Transverse colon (tissue), 4 donors: Measurements from ENCODE around the gene LYZL2. TPM values are rescaled to one million over a fixed set of nuclear protein-coding genes. Genes with fewer than 3 reads are reported as not detected.

ENCODE experiments used
- DNase-seq: peaks from one replicate; pipeline ENCODE4 v3.0.0-alpha.2; 2019
- H3K27ac ChIP-seq, 4 donors: fragments of 200-600 bp; sonication (generic); 2 replicates each; pipeline ENCODE4 v1.5.1; 2016 to 2018; ENCODE audit warnings: inconsistent platforms in 4 of 4
- H3K27me3 ChIP-seq: fragments of 200-600 bp; sonication (generic); 2 replicates; pipeline ENCODE4 v1.5.1; 2017; ENCODE audit warnings: inconsistent platforms
- H3K36me3 ChIP-seq, 4 donors: fragments of 200-600 bp; sonication (generic); 2 replicates each; pipeline ENCODE4 v1.5.1; 2017 to 2019; ENCODE audit warnings: inconsistent platforms in 4 of 4
- H3K4me1 ChIP-seq, 4 donors: fragments of 200-600 bp; sonication (generic); 2 replicates each; pipeline ENCODE4 v1.5.1; 2017 to 2020; ENCODE audit warnings: inconsistent platforms in 4 of 4
- H3K4me3 ChIP-seq, 4 donors: fragments of 200-600 bp; sonication (generic); 1 replicate in 1 of 4; 2 replicates in 3 of 4; pipeline versions ENCODE4 v1.5.1 to v1.6.1; 2017 to 2019; ENCODE audit warnings: inconsistent platforms in 4 of 4
- H3K9me3 ChIP-seq, 2 donors: fragments of 200-600 bp; sonication (generic); 2 replicates each; pipeline ENCODE4 v1.5.1; 2017 to 2019; ENCODE audit warnings: inconsistent platforms in 2 of 2
- EP300 ChIP-seq: sonication (generic); formaldehyde crosslinking; IDR thresholded peaks from one replicate; pipeline ENCODE4 v1.6.1; 2017; ENCODE audit warnings: antibody characterized with exemption, low read depth
- POLR2A ChIP-seq: fragments of 450-650 bp; IDR thresholded peaks from one replicate; pipeline ENCODE4 v1.6.1; 2016; ENCODE audit warnings: antibody characterized with exemption, mild to moderate bottlenecking, moderate library complexity
- POLR2AphosphoS5 ChIP-seq, 3 donors: sonication (generic); formaldehyde crosslinking; IDR thresholded peaks; one replicate each; pipeline ENCODE4 v1.6.1; 2016; ENCODE audit warnings: antibody characterized with exemption in 3 of 3
- WGBS, 2 donors: methylation state at CpG; one replicate each; pipeline ENCODE4 v1.1.5; 2018; ENCODE audit warnings: low coverage in 1 of 2; 5-methylcytosine and 5-hydroxymethylcytosine counted together
- in situ Hi-C, 4 donors: fragments of 200-750 bp; cut with MboI; loops; one replicate each; pipeline versions ENCODE4 v1.15.0 to v1.15.1; 2017; ENCODE audit warnings: low sequenced_read_pairs in 3 of 4, low pct_ligation_motif_present in 1 of 4, low pct_unique_long_range_greater_than_20kb in 1 of 4
- intact Hi-C: fragments of 100-400 bp; cut with DNase I; formaldehyde crosslinking; loops from one replicate; pipeline ENCODE4 v1.15.1; 2023; ENCODE audit warnings: low total_unique reads
- total RNA-seq, 4 donors: library from RNA; depleted of rRNA; stranded (reverse); fragments of >200 nt; gene quantifications; one replicate each; pipeline ENCODE4 v1.1.0, GENCODE V29; 2016
- TF ChIP-seq, protein P1 (sequence below), 5 experiments: fragments of 200-600 bp in 3 of 5; fragments of 450-650 bp in 2 of 5; sonication (generic) in 3 of 5; IDR thresholded peaks; 1 replicate in 2 of 5; 2 replicates in 3 of 5; pipeline ENCODE4 v1.5.1; 2016 to 2017; ENCODE audit warnings: antibody characterized with exemption in 5 of 5, inconsistent platforms in 3 of 5, mild to moderate bottlenecking in 2 of 5, moderate library complexity in 1 of 5

Gene LYZL2
- total RNA-seq, 4 donors from 2014 or later: not detected

DNA sequence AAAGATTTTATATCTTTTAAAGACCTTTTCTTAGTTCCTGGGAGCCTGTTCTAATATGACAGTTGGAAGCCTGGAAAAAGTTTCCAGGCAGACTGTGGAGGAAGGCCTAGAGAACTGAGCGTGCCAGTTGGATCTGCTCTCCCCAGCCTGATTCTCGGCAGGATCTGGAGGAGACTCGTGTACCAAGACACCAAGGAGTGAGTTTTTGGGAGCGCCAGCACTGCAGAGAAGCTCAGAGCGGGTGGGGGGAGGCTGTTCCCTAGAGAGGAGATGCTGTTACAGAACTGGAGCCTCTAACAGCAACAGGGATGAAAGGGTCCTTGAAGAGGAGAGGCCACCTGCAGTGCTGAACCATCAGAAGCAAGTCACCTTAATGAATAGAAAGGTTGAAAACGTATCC lies 52.9 kb downstream of the LYZL2 start:
- no peaks in the 10 kb centered on the region for H3K27me3 ChIP-seq
- 84 to 86% methylated on average over 2 to 6 of the region's 6 CpGs for WGBS, 2 donors

DNA sequence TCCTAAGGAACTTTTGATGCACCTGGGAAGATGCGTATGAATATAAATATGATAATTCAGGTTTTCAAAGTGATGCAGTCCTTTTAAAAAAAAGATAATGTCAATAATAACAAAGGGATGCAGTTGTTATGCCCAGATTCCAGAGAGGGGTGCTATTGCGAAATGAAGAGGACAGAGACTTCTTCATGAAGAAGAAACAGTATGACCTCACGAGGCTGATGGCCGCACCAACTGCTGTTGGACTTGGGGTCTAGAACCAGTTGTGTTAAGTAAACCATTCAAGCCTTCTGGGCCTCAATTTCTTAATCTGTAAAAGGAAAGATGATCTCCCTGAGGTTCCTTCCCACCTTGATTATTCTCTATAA lies 55.1 kb downstream of the LYZL2 start:
- intact Hi-C loops (no loop called here), in situ Hi-C loops (no loop called here)
- no peaks in the 10 kb centered on the region for H3K36me3 ChIP-seq
- no peak overlapping the region for H3K27ac ChIP-seq
- TF ChIP-seq POLR2AphosphoS5 (IDR thresholded peaks at IDR 0.05) (no peak), EP300 (no peak), POLR2A (no peak)
- TF ChIP-seq, protein P1, sequence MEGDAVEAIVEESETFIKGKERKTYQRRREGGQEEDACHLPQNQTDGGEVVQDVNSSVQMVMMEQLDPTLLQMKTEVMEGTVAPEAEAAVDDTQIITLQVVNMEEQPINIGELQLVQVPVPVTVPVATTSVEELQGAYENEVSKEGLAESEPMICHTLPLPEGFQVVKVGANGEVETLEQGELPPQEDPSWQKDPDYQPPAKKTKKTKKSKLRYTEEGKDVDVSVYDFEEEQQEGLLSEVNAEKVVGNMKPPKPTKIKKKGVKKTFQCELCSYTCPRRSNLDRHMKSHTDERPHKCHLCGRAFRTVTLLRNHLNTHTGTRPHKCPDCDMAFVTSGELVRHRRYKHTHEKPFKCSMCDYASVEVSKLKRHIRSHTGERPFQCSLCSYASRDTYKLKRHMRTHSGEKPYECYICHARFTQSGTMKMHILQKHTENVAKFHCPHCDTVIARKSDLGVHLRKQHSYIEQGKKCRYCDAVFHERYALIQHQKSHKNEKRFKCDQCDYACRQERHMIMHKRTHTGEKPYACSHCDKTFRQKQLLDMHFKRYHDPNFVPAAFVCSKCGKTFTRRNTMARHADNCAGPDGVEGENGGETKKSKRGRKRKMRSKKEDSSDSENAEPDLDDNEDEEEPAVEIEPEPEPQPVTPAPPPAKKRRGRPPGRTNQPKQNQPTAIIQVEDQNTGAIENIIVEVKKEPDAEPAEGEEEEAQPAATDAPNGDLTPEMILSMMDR (IDR thresholded peaks at IDR 0.05): no peak
- H3K4me1 ChIP-seq: no peaks in the 10 kb centered on the region
- no peaks in the 10 kb centered on the region for H3K27me3 ChIP-seq
- no peak for DNase-seq
- H3K9me3 ChIP-seq: no peaks in the 10 kb centered on the region
- WGBS, 2 donors: 90 to 95% methylated on average over 4 of the region's 4 CpGs
- no peak overlapping the region for H3K4me3 ChIP-seq

More for the DNA sequence above, 52.9 kb downstream of the LYZL2 start:
- in situ Hi-C loops: no loop called here
- H3K4me1 ChIP-seq: no peaks in the 10 kb centered on the region
- no peak for DNase-seq
- intact Hi-C loops: no loop called here
- H3K27ac ChIP-seq: no peak overlapping the region
- H3K4me3 ChIP-seq: no peak overlapping the region
- TF ChIP-seq, protein P1 (IDR thresholded peaks at IDR 0.05): no peak
- H3K36me3 ChIP-seq: no peaks in the 10 kb centered on the region
- H3K9me3 ChIP-seq: no peaks in the 10 kb centered on the region

DNA sequence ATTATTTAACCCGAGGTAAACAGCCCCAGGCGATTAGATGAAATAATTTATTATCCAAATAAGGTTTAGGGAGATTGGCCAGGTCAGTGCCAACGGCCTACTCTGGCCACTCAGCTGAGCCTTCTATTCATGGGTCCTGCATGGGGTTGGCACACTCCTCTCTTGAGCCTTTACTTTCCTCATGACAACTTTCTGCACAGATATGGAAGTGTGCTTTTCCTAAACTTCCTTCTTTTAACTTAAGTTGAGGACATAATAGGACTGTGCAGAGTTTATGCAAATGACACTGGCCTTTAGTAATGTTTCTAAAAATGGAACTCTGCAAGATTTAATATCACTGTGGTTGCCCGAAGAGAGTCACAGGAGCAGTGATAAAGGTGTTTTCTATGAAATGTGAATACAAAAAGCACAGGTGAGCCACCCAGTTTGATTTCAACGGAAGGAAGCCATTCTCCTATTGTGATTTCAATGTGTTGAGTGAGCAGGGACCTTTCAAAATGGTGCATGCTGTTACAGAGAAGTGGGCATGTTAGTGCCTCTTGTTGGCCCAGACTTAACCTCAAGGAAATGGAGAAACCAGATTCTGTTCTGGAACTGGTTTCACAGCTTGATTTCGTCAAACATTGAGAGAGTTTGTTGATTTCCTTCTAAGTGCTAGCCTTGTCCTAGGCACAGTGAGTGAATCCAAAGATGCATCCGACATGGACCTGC lies 55.7 kb downstream of the LYZL2 start:
- Histone ChIP-seq H3K4me3 (no peak overlapping the region), H3K36me3 (no peaks in the 10 kb centered on the region), H3K27ac (no peak overlapping the region), H3K9me3 (no peaks in the 10 kb centered on the region), H3K4me1 (no peaks in the 10 kb centered on the region), H3K27me3 (no peaks in the 10 kb centered on the region)
- TF ChIP-seq POLR2AphosphoS5 (IDR thresholded peaks at IDR 0.05): no peak
- TF ChIP-seq, protein P1 (IDR thresholded peaks at IDR 0.05): no peak
- no peak for TF ChIP-seq POLR2A
- TF ChIP-seq EP300: no peak
- DNase-seq: no peak
- intact Hi-C loops: no loop called here
- WGBS, 2 donors: 79 to 82% methylated on average over 6 to 7 of the region's 7 CpGs
- in situ Hi-C loops: no loop called here

DNA sequence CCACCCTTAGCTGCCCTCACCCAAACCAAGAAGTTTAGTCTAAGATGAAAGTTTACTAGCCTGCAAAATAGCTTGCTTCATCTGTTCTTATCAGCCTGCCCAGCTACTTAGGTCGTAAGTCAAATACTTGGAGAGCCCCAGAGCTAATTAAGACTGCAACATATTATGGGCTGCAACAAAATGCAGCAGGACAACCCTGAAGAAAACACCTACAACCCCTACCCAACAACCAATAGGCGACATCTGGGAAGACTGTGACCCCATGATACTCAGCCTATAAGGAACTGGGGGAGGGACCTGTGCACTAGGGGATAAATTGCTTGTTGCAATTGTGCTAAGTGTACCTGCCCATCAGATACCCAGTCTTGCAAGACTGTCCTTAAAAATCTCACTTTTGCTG lies 64.1 kb downstream of the LYZL2 start:
- TF ChIP-seq POLR2AphosphoS5 (IDR thresholded peaks at IDR 0.05) (no peak), EP300 (no peak), POLR2A (no peak)
- TF ChIP-seq, protein P1 (IDR thresholded peaks at IDR 0.05): no peak
- DNase-seq: no peak
- intact Hi-C loops (no loop called here), in situ Hi-C loops (no loop called here)
- H3K4me1 ChIP-seq: no peaks in the 10 kb centered on the region
- H3K36me3 ChIP-seq: no peaks in the 10 kb centered on the region
- H3K27ac ChIP-seq: no peak overlapping the region
- H3K9me3 ChIP-seq: no peaks in the 10 kb centered on the region
- 68% methylated on average over 2 of the region's 2 CpGs; no CpG with 5 or more reads in 1 of the 2 donors for WGBS, 2 donors
- H3K27me3 ChIP-seq: no peaks in the 10 kb centered on the region
- no peak overlapping the region for H3K4me3 ChIP-seq
